22Rv1 (cell line): Measurements from ENCODE around the gene COA1.

Source experiments
- ZFX ChIP-seq: fragments of 450-650 bp; IDR thresholded peaks from 2 replicates; pipeline ENCODE4 v1.6.1; 2017; ENCODE audit warnings: antibody characterized with exemption, borderline replicate concordance
- TF ChIP-seq, protein P1 (sequence below): fragments of 450-650 bp; IDR thresholded peaks from 2 replicates; pipeline ENCODE4 v1.5.1; 2017; ENCODE audit warnings: mild to moderate bottlenecking

DNA sequence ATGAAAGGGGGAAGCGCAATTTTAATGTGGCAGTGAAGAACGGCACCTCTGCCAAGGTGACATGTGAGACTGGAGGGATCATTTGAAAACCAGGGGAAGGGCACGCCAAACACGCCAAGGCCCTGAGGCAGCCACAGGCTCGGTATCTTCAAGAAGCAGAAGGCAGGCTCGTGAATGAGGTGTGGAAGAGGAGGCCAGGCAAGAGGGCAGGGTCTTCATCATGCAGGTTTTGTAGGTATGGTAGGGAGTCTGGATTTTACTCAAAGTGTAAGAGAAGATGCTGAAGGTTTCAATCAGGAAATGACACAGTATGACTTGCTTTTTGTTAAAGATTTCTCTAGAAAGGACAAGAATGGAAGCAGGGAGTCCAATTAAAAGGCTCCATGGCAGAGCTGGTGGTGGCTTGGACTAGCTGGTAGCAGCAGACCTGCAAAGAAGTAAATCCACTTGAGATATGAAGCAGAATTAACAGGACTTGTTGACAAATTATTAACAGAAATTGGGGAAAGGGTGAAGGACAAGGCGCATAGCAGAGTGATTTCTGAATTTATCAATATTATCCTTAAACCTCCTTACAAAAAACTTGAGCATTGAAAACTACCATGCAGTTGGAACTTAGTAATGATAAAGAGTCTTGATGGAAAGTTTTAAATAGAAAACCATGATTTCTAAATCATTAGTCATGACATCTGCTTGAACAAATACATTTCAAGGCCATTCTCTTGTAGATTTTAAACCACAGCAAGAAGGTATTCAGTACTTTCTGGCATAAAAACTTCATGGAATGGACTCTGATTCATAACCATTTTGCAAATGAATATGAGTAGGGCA lies 70.4 kb downstream of the COA1 start:
- TF ChIP-seq, protein P1, sequence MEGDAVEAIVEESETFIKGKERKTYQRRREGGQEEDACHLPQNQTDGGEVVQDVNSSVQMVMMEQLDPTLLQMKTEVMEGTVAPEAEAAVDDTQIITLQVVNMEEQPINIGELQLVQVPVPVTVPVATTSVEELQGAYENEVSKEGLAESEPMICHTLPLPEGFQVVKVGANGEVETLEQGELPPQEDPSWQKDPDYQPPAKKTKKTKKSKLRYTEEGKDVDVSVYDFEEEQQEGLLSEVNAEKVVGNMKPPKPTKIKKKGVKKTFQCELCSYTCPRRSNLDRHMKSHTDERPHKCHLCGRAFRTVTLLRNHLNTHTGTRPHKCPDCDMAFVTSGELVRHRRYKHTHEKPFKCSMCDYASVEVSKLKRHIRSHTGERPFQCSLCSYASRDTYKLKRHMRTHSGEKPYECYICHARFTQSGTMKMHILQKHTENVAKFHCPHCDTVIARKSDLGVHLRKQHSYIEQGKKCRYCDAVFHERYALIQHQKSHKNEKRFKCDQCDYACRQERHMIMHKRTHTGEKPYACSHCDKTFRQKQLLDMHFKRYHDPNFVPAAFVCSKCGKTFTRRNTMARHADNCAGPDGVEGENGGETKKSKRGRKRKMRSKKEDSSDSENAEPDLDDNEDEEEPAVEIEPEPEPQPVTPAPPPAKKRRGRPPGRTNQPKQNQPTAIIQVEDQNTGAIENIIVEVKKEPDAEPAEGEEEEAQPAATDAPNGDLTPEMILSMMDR = no peak
- no peak for TF ChIP-seq ZFX
